Dermis lymphatic vessel endothelial cell (primary cell): Measurements from ENCODE around the gene TCEAL1. TPM values are rescaled to one million over a fixed set of nuclear protein-coding genes. Genes with fewer than 3 reads are reported as not detected.

Experiments
- total RNA-seq: library from RNA; depleted of rRNA; stranded (reverse); fragments of >200 nt; gene quantifications from 2 replicates; pipeline ENCODE4 v1.2.1, GENCODE V29; 2014

The TCEAL1 gene, protein sequence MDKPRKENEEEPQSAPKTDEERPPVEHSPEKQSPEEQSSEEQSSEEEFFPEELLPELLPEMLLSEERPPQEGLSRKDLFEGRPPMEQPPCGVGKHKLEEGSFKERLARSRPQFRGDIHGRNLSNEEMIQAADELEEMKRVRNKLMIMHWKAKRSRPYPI
- 26.8 TPM in 2 replicates for total RNA-seq

DNA sequence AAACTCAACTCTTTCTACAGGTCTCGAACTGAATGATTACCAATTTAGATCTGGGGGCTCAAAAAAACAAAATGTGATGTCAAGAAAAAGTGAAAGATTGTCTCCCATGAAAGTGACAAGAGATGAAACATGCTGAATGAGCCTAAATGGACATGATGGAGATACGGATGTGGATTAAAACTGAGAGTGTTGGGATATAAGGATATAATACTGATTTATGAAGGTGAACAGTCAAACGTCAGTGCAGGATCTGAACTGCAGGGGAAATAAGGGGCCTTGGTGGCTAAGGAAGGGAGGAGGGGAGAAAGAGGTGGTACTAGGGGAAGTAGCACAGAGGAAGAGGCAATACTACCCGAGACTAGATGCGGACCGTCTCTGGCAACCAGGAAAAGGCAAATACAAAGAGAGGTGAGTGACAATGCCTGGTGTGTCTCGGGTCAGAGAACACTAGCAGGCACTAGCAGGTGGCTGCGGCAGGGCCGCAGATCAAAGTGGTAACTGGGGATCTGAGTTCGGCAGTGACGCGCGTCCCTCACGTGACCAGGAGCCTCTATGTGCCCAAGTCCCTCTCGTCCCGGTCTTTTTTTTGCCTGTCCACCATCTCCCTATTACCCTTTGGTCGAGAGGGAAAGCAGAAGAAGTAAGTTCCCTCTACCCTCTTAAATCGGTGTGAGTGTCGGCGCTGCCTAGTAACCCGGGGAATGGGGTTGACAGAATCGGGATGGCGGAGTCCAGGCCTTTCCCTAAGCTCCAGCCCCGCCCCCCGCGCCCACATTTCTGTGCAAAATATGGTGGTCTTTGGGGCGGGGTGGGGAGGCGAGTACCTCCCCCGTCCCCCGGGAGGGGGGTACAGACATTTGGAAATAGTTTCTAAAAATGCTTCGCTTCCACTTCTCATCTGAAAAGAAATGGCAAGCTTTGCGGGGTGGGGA, at the start of gene TCEAL1:
Gene TCEAL1, plus strand, starts transcription at position 590 of the 932 bp plus-strand sequence. CDS start 942 bp downstream, outside the sequence.

DNA sequence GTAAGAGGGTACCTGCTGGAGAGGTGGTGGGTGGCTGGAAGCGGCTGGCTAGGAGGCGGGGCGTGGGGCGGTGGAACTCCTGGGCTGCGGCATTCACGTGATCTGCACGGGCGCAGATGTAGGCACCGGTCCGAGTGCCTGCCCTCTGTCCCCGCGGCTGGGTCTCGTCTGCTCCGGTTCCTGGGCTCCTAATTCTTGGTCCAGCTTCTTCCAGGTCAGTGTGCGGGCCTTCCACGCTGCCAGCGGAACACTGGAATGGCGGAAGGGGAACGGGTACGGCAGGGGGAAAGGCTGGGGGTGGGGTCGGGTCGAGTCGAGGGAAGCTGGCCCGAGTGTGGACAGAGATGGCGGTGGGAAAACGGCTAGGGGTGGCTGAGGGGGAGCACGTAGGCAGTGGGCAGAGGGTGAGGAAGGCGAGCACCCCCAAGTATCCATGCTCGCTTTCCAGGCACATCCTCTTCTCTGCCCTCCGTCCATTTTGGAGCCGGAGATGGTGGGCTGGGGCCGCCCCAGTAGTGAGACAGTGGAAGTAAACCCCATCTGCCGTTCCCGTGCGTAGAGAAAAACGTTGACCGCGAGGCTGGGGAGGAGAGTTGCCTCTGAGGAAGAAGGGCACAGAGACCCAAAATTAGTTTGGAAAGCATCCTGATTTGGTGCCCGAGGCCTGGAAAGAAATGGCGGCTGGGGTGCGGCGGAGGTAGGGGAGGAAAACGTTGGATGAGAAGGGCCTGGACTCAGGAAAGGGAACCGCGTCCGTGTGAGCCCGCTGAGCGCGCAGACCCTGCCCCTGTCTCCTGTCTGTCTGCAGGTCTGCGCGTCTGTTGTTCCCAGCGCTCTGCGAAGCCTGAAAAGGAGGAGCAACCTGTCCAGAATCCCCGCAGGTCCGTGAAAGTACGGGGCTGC, 43.1 kb upstream of the TCEAL1 start, which contains the start of gene TCEAL4:
Gene TCEAL4, plus strand, starts transcription at position 105 of the 903 bp plus-strand sequence. CDS start 1,161 bp downstream, outside the sequence.

DNA sequence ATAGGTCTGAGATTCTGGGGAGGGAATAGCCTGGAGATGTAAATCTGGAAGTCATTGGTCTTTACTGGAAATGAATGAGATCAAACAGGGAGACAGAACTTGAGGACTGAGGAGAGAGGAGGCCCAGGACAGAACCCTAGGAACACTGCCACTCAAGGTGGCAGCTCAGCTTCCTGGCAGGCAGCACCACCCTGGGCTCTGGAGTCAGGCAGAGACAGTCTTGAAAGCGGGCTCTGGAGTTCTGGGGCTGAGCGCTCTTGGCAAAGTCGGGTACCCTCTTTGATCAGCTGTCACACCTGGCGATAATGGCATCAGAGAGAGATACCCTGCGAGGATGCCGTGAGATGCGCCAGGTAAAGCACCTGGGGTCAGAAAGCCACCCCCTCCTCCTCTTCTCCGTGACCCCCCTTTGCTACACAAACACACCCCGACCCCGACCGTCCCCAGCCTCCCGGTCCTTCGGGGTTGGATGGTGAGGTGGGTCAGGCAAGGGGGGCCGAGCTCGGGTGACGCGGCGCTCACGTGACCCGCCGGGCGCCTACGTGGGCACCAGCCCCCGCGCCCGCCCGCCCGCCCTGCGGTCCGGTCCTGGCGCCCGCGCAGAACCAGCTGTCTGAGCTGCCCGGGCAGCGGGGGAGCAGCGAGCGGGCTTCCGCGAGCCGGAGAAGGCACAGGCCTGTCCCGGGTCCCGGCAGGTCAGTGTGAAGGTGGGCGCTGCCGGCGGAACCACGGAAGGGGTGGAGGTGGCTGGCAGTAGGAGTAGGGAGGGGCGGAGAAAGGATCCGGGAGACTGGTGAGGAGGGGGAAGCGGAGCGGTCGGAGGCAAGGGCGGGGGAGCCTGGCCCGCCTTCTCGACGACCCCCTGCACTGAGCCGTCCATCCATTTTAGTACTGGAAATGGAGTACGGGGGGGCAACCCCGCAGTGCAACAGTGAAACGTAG, 21.1 kb upstream of the TCEAL1 start, which contains the start of gene TCEAL3:
Gene TCEAL3, plus strand, starts transcription at position 600 of the 942 bp plus-strand sequence. CDS start 1,102 bp downstream, outside the sequence.

Other genes starting within 250 kb of the TCEAL1 start
- gene RAB40A, start 109.5 kb upstream of the TCEAL1 start, total RNA-seq: under 0.01 TPM in 2 replicates
- gene TCEAL4, start 43.5 kb upstream of the TCEAL1 start, total RNA-seq: 30.7 and 49.6 TPM in 2 replicates
- gene TCEAL3, start 21.0 kb upstream of the TCEAL1 start, total RNA-seq: 7.6 and 7.7 TPM in 2 replicates
- 473 and 551 TPM in 2 replicates for gene MORF4L2, start 57.7 kb downstream of the TCEAL1 start, total RNA-seq
- 0.09 TPM in 1 of 2 replicates, not detected in the other for gene TMEM31, start 81.9 kb downstream of the TCEAL1 start, total RNA-seq
- 1.4 and 3.3 TPM in 2 replicates for gene PLP1, start 147.9 kb downstream of the TCEAL1 start, total RNA-seq
- 0.87 and 1.5 TPM in 2 replicates for gene RAB9B, start 203.3 kb downstream of the TCEAL1 start, total RNA-seq